Measurements from ENCODE around the gene MAPK14.
A peak's percentile ranks its signal among the peaks of the same experiment; 100 is the strongest.
"Not testable (repeated sequence)": the region's sequence is repeated elsewhere in the genome, so short reads cannot be mapped to it uniquely, and the experiment has no call there.

The MAPK14 gene

DNA sequence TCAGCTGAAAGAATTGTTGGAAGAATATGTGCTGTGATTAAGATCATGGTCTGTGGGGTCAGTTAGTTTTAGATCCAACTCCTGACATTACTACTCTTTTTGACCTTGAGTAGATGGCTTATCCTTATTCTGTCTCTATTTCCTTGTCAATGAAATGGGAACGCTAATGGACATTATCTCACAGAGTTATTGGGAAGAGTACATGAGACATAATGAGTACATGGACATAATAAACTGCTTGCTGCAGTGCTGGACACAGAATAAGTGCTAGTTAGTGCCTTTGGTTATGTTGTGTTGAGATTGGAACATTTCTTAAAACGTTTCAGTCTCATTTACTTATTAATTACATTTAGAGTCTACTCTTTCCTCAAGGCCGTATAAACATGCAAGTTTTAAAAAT is 42.6 kb downstream of the MAPK14 start:
- DNase-seq = no peak

DNA sequence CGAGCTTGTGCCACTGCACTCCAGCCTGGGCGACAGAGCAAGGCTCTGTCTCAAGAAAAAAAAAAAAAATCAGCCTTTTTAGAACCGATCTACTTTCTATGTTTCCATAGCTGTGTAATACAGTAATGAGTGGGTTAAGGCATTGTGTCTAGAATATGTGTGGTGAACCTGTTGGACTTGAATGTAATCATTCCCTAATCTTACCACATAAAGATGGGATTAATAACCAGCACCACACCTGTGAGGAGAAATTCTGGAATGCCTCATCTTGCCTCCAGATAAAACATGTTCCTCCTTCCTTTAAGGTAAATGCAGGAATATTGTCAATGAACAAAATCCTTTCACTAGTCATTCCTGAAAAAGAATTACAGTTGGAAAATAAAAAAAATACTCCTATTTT is 43.7 kb downstream of the MAPK14 start:
- no peak for DNase-seq

DNA sequence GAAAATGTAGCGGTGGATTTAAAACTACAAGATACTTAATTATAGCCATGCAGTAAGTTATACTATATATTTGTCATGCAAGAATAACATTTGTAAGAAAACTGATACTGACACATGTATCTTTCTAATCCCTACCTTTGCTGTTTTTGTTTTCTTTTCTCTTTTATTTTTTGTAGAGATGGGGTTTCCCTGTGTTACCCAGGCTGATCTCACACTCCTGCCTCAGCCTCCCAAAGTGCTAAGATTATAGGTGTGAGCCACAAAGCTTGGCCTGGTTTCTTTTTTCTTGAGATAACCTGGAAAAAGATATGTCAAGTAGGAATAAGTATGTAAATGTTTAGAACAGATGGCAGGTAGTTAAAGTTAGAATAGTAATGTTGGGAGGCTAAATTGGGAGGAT is 44.1 kb downstream of the MAPK14 start:
- DNase-seq = no peak

DNA sequence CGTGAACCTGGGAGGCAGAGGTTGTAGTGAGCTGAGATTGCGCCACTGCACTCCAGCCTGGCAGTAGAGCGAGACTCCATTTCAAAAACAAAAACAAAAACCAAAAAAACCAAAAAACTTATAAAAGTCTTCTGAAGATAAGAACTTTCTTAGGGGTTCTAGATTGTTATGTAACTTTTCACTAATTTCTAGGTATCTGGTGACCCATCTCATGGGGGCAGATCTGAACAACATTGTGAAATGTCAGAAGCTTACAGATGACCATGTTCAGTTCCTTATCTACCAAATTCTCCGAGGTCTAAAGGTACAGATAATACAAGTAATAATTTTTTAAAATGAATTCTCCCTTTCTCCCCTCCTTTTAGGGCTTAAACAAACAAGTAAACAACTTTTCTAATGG is 45.1 kb downstream of the MAPK14 start:
- DNase-seq = no peak

DNA sequence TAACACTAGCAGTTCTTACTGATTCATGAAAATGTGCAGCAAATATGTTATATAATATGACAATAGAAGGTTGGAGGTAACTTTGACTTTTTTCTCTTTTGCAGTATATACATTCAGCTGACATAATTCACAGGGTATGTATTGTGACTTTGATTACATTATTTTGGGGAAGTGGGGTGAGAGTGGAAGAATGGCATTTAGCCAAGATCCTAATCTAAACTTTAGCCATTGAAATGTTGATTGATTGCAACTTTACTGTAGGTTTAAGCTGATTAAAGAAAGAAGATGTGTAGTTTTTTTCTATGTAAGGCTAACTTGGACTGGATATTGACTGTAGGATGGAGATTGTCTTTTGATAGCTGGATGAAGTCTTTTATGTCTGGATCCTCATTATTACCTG is 46.0 kb downstream of the MAPK14 start:
- DNase-seq = no peak

DNA sequence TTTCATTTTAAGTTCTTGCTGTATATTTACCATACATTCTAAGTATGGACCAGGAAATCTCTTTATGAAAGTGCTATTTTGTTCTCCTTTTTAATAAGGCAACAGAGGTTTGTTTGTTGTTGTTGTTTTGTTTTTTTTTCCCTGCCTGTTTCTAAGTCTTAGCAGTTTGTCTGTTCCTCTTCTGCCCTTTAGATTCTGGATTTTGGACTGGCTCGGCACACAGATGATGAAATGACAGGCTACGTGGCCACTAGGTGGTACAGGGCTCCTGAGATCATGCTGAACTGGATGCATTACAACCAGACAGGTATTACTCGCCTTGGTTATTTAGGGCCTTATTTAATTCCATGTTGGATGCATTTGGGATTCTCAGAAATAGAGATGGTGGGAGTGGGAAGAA is 48.0 kb downstream of the MAPK14 start:
- DNase-seq = peak; percentile 15 to 26

DNA sequence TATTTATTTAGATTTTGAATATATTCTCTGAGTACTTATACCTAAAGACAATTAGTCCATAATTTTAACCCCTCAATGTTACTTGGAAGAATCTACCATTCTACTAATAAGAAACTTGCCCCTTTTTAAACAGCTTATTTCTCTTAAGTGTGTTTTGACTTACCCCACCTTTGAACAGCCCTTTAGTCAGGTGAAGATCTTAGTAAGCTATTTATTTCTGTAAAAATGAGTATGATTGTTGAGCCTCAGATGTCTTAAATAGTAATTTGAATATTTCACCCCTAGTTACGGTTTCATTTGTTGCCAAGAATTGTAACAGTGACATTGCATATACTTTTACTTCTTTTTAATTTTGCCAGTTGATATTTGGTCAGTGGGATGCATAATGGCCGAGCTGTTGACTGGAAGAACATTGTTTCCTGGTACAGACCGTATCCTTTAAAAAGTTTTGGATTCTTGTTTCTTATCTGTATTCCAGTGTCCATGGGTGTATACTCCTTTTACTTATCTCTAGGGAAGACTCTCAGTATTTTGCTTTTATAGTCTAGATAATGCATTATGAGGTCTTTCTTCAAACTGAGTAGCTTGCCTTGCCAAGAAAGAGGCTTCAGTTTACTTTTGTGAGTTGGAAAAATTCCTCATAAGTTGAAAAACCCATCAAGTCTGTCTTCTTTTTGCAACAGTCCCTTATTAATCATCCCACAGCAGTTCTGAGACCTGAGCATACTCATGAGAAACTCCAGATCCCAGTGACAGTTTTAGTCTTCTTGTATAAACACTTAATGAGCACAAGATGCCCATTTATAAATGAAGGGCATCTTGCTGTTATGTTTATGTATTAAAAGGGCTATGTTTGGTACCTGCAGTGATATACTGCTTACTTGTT is 48.8 kb downstream of the MAPK14 start:
- DNase-seq = no peak

DNA sequence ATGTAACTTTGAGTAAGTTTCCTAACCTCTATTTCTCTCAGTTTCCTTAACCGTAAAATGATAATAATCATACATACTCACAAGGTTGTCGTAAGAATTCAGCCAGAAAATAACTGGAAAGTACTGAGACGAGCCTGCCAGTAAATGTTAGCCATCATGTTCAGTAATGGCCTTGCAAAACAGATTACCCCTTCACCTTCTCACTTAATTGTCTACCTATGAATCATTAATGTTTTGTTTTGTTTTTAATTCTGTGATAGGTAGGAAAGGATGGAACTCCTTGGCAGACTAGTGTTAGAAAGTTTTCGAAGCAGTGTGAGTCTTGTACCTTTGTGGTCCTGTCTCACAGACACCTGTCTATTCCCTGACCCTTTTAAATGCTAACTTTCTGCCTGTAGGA is 50.6 kb downstream of the MAPK14 start:
- DNase-seq = no peak

DNA sequence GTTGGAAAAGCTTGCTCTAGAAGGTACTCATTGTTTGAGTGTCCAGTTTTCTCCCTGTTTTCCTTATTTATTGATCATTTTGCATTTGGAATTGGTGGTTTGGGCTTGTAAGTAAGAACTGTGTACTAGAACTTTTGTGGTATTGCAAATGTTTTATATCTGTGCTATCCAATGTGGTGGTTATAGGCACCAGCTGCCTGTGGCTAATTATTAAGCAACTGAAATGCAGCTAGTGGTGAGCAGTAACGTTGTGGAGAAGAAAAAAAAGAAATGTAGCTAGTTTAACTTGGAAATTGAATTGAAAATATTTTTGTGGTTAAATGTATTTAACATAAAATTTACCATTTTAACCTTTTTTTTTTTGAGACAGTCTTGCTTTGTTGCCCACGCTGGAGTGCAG is 52.0 kb downstream of the MAPK14 start:
- DNase-seq = no peak

DNA sequence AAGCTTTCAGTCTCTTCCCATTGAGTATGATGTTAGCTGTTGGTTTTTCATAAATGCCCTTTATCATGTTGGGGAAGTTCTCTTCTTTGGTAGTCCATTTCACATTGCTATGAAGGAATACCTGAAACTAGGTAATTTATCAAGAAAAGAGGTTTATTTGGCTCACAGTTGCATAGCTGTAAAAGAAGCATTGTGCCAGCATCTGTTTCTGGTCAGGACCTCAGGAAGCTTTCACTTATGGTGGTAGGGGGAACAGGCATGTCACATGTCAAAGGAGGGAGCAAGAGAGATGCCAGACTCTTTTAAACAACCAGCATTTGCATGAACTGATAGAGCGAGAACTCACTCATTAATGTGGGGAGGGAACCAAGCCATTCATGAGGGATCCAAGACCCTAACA is 54.7 kb downstream of the MAPK14 start:
- DNase-seq = no peak

DNA sequence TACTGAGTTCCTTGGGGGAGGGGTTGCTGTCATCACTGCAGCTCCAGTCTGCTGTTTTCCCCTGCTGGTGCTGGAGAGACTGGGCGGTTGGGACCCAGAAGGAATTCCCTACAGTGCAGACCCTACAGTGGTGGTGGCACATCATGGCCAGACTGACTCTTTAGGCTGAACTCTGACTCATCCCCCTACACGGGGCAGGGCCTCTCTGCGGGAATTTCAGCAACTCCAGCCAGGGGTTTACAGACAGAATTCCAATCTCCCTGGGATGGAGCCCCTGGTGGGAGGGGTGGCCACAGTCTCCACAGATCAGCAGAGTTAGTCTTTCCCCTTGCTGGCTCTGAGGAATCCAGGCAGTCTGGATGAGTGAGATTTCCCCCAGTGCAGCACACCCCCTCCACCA is 55.8 kb downstream of the MAPK14 start:
- no peak for DNase-seq

DNA sequence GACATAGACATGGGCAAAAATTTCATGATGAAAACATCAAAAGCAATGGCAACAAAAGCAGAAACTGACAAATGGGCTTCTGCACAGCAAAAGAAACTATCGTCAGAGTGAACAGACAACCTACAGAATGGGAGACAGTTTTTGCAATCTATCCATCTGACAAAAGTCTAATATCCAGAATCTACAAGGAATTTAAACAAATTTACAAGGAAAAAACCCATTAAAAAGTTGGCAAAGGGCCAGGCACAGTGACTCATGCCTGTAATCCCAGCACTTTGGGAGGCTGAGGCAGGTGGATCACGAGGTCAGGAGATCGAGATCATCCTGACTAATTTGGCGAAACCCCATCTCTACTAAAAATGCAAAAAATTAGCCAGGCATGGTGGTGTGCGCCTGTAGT is 60.6 kb downstream of the MAPK14 start:
- DNase-seq = not testable (repeated sequence)

DNA sequence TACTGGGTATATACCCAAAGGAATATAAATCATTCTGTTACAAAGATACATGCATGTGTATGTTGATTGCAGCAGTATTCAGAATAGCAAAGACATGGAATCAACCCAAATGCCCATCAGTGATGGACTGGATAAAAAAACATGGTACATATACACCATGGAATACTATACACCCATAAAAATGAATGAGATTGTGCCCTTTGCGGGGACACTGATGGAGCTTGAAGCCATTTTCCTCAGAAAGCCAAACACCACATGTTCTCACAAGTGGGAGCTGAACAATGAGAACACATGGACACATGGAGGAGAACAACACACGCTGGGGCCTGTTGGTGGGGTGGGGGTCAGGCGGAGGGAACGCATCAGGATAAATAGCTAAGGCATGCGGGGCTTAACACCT is 61.4 kb downstream of the MAPK14 start:
- DNase-seq = no peak

DNA sequence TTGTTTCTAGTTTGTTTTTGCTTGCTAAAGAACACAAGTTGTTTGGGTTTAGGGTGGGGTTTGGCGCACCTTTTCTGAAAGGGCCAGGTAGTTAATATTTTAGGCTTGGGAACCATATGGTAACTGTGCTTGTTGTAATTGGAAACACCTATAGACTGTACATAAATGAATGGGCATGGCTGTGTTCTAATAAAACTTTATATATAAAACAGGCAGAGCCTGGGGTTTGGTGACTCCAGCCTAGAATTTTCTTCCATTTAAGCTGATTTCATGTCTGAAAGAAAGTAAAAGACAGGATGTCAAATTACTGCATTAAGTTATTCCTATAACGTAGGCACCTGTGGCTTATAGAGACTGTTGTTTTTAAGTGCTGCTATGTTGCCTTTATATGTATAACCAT is 66.6 kb downstream of the MAPK14 start:
- no peak for DNase-seq

DNA sequence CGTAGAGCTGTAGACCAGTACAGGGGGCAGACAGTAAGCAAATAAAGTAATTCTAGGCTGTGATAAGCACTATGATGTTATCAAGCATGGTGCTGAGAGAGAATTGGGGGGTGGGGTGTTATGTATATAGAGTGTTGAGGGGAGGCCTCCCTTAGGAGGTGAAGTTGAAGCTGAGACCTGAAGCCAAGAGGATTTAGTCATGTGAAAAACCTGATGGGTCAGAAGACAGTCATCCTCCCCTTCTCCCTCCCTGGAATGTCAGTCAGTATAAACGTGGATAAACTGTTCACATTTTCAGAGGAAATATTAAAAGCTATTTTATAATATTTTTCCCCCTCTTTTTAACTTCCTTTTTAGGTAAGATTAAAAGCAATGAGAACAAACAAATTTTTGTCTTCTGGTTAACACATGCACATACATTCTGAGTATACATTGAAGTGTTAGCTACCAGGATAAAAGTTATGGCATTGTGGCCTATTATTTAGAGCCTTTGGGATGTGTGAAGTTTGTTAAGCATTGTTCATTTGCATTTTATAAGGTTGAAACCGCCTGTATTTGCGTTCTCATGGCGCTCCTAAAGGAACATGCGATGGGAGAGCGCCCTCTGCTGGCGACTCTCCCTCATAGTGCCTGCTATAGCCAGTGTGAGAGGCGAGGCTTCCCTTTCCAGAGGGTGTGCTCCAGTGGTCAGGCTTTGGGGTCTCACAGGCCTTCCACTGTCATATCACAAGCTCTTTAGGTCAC is 67.3 kb downstream of the MAPK14 start:
- peak; percentile 78 to 82 for DNase-seq

DNA sequence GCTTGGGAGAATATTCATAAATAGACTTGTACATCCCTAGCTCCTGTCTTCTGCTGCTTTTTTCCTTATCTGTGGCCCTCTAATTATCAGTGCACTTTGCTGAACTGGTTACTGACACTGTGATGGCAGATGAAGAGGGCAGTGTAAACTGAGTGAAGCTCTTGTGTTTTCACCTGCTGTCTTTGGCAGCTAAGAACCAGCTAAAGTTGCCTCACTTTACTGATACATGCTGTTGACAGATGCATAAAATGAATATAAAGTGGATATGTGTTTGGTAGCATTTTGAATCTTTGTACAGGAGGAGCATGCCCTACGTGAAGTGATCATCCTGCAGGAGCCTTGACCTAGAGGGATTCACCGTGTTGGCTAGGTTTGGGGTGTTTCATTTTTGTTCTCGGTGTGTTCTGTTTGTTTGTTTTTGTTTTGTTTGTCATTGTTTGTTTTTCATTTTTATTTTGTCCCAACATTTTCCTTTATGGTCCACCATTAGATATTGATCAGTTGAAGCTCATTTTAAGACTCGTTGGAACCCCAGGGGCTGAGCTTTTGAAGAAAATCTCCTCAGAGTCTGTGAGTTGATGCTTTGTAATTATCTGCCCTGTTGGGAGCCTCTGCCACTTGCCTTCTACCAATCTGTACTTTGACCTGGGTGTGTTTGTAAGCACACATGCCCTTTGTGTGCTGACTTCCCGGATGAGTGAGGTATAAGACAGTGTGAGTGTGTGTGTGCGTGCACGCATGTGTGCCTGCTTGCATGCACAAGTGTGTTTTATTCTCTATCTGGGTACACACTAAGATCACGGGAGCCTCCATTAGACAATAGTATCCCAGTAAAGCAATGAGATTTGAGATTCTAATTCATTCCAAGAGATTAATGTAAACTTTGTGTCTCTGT is 68.1 kb downstream of the MAPK14 start:
- DNase-seq = no peak

DNA sequence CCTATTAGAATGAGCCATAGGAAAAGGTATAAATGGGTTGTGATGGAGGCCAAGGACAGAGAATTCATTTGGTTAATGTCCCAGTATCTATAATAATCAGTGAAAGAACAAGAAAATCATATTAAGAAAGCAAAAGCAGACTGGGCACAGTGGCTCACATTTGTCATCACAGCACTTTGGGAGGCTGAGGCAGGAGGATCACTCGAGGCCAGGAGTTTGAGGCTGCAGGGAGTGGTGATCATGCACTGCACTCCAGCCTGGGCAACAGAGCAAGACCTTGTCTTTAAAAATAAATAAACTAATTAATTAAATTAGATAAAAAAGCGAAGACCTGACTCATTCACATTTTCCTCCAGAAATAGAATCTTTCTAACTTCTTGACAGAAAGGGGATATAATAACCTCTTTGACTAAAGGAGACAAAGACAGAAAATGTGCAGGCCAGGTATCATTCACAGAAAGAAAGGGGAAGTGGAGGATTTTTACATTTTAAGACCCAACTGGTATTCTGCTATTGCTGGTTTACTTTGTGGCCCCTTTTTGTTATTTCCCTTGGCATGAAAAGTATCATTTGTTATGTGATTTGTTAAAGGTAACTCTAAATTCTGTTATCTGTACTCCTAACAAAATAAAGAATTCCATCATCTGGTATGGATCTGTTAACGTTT is 70.8 kb downstream of the MAPK14 start:
- no peak for DNase-seq

DNA sequence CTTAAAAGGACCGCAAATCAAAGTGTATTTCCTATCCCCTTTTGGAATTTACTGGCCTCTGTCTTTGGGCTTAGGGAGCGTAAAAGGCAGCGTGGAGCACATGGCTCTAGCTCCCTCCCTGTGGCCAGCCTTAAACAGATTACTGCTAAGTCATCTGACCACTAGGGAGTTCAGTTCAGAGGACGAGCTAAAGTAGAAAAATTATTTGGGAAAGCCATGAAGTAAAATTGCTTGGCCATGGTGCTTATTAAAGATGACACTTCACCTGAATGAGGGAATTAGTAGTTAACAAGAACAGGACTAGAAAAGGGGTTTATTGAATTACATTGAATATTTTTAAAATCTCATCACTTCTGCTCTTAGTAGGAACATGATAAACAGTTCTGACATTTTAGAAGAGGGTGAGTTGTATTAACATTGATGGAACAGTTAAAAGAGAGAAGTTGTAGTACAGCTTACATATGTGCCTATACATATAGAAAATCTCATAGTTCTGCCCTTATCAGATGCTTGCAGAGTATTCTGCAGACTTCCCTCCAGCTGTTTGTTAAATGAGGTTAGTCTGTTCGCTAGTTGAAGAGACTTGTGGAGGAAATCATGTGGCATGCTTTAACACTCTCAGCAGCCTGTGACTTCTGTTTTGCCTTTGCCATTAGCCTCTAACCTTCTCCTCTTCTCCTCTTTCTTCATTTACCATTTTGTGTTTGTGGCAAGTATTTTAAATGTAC is 71.5 kb downstream of the MAPK14 start:
- DNase-seq = peak in 1 of 2 donors; percentile 33

DNA sequence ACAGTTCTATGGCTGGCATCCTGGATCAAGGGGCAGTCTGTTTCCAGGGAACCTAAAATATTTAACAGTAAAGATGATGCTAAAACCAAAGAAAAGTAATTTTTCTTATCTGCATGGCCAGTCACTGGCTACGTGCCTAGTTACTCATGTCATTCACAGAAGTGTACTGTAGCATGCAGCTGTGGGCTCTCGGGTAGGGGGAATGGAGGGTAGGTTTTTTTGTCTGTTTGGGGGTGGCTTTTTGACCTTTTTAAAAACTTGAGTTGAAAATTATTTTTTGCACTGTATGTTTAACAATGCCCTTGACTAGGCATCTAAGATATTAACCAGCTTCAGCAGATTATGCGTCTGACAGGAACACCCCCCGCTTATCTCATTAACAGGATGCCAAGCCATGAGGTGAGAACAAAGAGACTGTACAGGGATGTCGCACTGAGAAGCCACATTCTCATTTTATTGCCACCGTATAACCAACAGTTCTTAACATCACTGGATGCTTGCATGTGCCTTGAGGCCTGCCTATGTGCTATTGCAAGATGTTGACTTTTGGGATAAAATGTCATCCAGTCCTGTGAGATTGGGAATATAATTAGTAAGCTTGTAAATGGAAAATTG is 72.4 kb downstream of the MAPK14 start:
- peak; percentile 52 to 72 for DNase-seq

DNA sequence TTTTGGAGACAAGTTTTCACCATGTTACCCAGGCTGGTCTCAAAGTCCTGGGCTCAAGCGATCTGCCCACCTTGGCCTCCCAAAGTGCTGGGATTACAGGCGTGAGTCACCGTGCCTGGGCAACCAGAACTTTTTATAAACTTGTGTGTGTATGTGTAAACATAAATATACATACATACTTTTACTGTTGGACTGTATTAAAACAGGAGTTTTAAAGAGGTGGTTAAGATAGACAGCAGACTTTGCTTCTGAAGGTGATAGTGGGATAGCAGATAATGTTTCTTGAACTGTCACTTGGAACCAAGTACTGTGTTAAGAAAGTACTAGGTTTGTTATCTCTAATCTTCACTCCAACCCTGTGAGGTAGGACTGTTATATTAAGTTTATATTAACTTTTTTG is 74.1 kb downstream of the MAPK14 start:
- DNase-seq = no peak

DNA sequence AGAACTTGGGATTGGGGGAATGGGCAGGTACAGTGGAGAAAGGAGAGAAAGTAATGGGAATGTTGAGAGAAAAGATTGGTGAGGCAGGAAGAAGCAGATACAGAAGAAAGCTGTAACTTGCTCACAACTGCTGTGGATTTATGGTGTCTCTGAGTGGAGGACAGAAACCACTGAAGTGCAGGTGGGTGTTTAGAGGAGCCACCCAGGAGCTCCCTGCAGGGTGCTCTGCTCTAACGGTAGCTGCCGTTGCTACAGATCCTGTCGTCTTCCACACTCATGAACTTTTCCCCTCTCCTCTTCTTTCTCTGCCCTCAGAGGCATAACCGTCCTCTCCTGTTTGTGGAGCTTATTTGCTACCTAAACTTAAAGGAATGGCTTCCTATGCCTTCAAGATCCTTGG is 75.2 kb downstream of the MAPK14 start:
- no peak for DNase-seq

DNA sequence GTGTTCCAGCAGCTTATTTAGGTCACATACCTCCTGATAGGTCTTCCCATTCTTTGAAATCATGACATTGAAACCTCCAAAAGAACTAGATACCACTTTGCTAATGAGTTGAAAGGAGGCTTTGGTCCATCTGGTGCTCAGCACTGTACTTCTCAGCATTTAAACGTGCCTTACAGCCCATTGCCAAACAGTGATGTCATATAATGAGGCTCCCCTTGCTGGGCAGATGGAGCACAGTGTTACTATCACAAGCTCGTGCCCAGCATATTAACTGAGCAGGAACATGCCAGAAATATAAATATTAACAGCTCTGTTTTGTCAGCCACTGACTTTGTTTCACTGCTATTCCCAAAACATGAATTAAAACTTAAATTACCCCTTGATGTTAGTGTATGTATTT is 77.2 kb downstream of the MAPK14 start:
- no peak for DNase-seq

All from CD4-positive, alpha-beta T cell treated with Interleukin-4 for 1 hour (primary cell).